CD4-positive, alpha-beta T cell (primary cell): Measurements from ENCODE around the gene TECPR1. TPM values are rescaled to one million over a fixed set of nuclear protein-coding genes. Genes with fewer than 3 reads are reported as not detected.
A peak's percentile ranks its signal among the peaks of the same experiment; 100 is the strongest.

Source experiments
- ATAC-seq: fragments of 200-7000 bp; cut with Tn5 transposase; one replicate; pipeline ENCODE4 v1.10.0; 2022; ENCODE audit warnings: mild to moderate bottlenecking; ENCODE audit not compliant: poor library complexity
- CTCF ChIA-PET: fragments of 350-600 bp; sonication (Branson Sonifier 250); formaldehyde crosslinking; loops from one replicate; lab custom pipeline; 2021; ENCODE audit warnings: antibody characterized with exemption, inconsistent platforms; lab: Charles Lee
- POLR2A ChIA-PET: fragments of 350-600 bp; sonication (Branson Sonifier 250); formaldehyde crosslinking; loops from one replicate; lab custom pipeline; 2021; ENCODE audit warnings: antibody characterized with exemption, inconsistent platforms; lab: Charles Lee
- DNase-seq, 14 experiments: peaks; one replicate each; pipeline ENCODE4 v3.0.0-alpha.2; 2013 to 2020; ENCODE audit warnings: mixed read lengths in 2 of 14
- H3K27ac ChIP-seq, 2 donors: one replicate each; pipeline versions ENCODE4 v1.5.1 to v1.7.0; 2013; ENCODE audit warnings: low read length in 2 of 2, low read depth in 1 of 2, mild to moderate bottlenecking in 1 of 2
- H3K27me3 ChIP-seq, 2 experiments: 1 replicate in 1 of 2; 2 replicates in 1 of 2; pipeline versions ENCODE4 v1.6.1 to v1.7.0; 2013; ENCODE audit warnings: low read length in 2 of 2, control low read depth in 1 of 2, mild to moderate bottlenecking in 1 of 2, moderate library complexity in 1 of 2; ENCODE audit not compliant: insufficient read depth in 2 of 2, control insufficient read depth in 1 of 2
- H3K36me3 ChIP-seq: one replicate; pipeline ENCODE4 v1.6.1; 2013; ENCODE audit warnings: low read length, control low read depth; ENCODE audit not compliant: insufficient read depth
- H3K4me1 ChIP-seq: one replicate; pipeline ENCODE4 v1.6.1; 2013; ENCODE audit warnings: low read length, control low read depth; ENCODE audit not compliant: insufficient read depth
- H3K4me3 ChIP-seq: one replicate; pipeline ENCODE4 v1.5.1; 2013; ENCODE audit warnings: mild to moderate bottlenecking, low read length, moderate library complexity
- H3K9me3 ChIP-seq, 2 experiments: 1 replicate in 1 of 2; 2 replicates in 1 of 2; pipeline versions ENCODE4 v1.6.1 to v1.7.0; 2013; ENCODE audit warnings: low read length in 2 of 2, mild to moderate bottlenecking in 2 of 2, control low read depth in 1 of 2, moderate library complexity in 1 of 2; ENCODE audit not compliant: control insufficient read depth in 1 of 2, insufficient read depth in 1 of 2
- H3K27ac Mint-ChIP-seq: one replicate; pipeline ENCODE4 v1.8.0; 2020; ENCODE audit warnings: mixed read lengths
- H3K27me3 Mint-ChIP-seq: one replicate; pipeline ENCODE4 v1.8.0; 2021; ENCODE audit warnings: mixed read lengths
- H3K36me3 Mint-ChIP-seq: one replicate; pipeline ENCODE4 v1.8.0; 2021; ENCODE audit warnings: low read depth, mixed read lengths
- H3K4me1 Mint-ChIP-seq: one replicate; pipeline ENCODE4 v1.8.0; 2021; ENCODE audit warnings: low read depth, mixed read lengths
- H3K4me3 Mint-ChIP-seq: one replicate; pipeline ENCODE4 v1.8.0; 2020; ENCODE audit warnings: mild to moderate bottlenecking, mixed read lengths
- H3K9me3 Mint-ChIP-seq: one replicate; pipeline ENCODE4 v1.8.0; 2020; ENCODE audit warnings: mixed read lengths
- CTCF ChIP-seq: fragments of 200-600 bp; IDR thresholded peaks from one replicate; pipeline ENCODE4 v1.8.0; 2022; ENCODE audit warnings: antibody characterized with exemption, mild to moderate bottlenecking
- intact Hi-C, 2 experiments: fragments of 100-400 bp; cut with DNase I in 1 of 2; cut with micrococcal nuclease in 1 of 2; formaldehyde crosslinking; loops; one replicate each; pipeline versions ENCODE4 v1.15.1 to v1.9.0; 2023 to 2025; cut with DNase I, micrococcal nuclease
- total RNA-seq, 174 experiments: library from RNA in 2 of 174; stranded (reverse) in 2 of 174; gene quantifications; one replicate each; pipeline ENCODE4 v1.2.3 and lab custom pipeline; 2021 to 2026

TECPR1 gene
- total RNA-seq, 2 experiments from 2014 or later, result 85.9 to 90.4 TPM

- DNase-seq (no peak), ATAC-seq (no peak)
- intact Hi-C loops, result no loop called here
- ChIA-PET CTCF (no interaction called here), POLR2A (interaction anchor here (0.6 to 1.4 kb wide), 3 partner anchors 35 to 134 kb away, joined by 3 to 4 read pairs (median 3); no protein-coding TSS in a partner anchor)
- H3K27ac Mint-ChIP-seq, result no peak overlapping the region
- Histone ChIP-seq H3K27ac (no peak overlapping the region), H3K27me3 (no peaks in the 10 kb centered on the region), H3K36me3 (peaks cover 23% of the 10 kb centered on the region), H3K4me3 (no peak overlapping the region), H3K4me1 (peaks cover 9% of the 10 kb centered on the region), H3K9me3 (no peaks in the 10 kb centered on the region)
- peaks cover 20% of the 10 kb centered on the region for H3K4me1 Mint-ChIP-seq
- H3K4me3 Mint-ChIP-seq, result no peak overlapping the region
- H3K27me3 Mint-ChIP-seq, result no peaks in the 10 kb centered on the region
- no peaks in the 10 kb centered on the region for H3K9me3 Mint-ChIP-seq
- peaks cover 32% of the 10 kb centered on the region for H3K36me3 Mint-ChIP-seq
- no peak for TF ChIP-seq CTCF
Observed at GRCh38 chr7:98215561-98216495, 36.2 kb downstream of the TECPR1 start.

DNA sequence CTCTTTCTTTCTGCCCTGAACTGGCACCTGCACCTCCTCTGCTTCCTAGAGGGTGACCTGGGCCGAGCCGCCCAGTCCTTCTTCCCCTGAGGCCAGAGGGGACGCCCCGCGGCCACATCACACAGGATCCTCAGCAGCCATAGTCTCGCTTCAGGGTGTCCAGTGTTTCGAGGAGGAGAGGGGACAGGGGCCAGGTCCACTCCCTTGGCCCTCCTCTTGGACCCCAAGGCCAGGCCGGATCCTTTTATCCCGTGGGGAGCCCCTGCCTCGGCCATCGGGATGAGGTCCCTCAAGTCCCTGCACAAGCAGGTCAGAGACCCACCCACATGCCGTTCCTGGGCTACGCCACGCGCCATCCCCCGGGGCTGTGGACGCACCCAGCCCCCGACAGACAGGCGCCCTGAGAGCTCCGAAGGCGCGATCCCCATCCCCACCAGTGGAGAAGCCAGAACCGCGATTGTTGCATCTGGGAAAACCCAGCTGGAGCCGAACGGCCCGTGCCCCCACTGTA, 37.2 kb downstream of the TECPR1 start:
- ChIA-PET POLR2A (interaction anchor here (0.8 kb wide), 1 partner anchor 36 kb away, joined by 3 read pairs; no protein-coding TSS in a partner anchor), CTCF (no interaction called here)
- Mint-ChIP-seq H3K27me3 (no peaks in the 10 kb centered on the region), H3K4me1 (peaks cover 22% of the 10 kb centered on the region), H3K9me3 (no peaks in the 10 kb centered on the region), H3K27ac (no peak overlapping the region), H3K36me3 (peaks cover 30% of the 10 kb centered on the region), H3K4me3 (no peak overlapping the region)
- H3K4me1 ChIP-seq, result peaks cover 13% of the 10 kb centered on the region
- TF ChIP-seq CTCF, result no peak
- no peak overlapping the region for H3K27ac ChIP-seq
- ATAC-seq, result no peak
- H3K9me3 ChIP-seq, result no peaks in the 10 kb centered on the region
- no peak overlapping the region for H3K4me3 ChIP-seq
- peaks cover 23% of the 10 kb centered on the region for H3K36me3 ChIP-seq
- peak in 1 of 14 experiments; percentile 12 for DNase-seq
- no peaks in the 10 kb centered on the region for H3K27me3 ChIP-seq
- intact Hi-C loops, result loop anchor here in 1 of 2 experiments (5.0 kb wide), 2 partner anchors 37 to 67 kb away; partner anchors contain the start of genes BRI3 and TECPR1

DNA sequence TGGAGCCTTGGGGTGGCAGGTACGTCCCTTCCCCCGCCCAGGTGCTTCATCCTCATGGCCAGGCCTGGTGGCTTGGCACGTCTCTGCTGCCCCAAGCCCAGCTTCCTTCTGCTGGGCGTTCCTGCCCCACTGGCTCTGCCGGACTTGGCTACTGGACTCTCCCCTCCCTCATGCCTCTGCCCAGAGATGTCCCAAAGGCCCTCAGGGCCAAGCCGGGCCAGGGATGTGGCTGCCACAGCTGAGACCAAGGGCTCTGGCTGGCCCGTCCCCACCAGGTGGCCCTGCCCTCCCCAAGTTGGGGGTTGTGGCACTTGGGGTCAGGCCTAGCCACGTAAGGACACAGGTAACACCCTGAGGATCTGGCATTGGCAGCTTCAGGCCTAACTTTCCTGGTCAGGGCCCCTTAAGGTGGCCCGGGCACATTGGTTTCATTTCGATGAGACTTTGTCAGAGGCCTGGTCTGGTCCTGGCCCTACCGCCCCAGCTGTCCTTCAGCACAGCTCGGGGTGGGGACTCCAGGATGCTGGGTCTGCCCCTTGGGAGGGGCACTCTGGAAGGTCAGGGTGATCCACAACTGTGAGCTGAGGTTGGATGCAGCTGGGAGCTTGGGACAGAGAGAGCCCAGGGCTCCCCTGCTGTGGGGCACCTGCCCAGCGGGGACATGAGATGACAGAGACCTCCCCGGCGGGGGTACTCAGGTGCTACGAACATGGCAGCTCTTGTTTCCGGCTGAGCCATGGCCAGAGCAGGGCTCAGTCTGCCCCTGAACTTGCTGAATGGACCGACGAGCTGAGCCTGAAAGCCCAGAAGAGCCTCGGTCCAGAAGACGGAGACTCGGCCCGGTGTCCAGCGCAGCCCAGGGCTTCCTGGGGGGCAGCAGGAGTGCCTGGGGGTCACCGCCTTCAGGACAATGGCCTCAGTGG, 37.9 kb downstream of the TECPR1 start:
- Mint-ChIP-seq H3K9me3 (no peaks in the 10 kb centered on the region), H3K27ac (no peak overlapping the region), H3K4me3 (no peak overlapping the region), H3K36me3 (peaks cover 23% of the 10 kb centered on the region), H3K27me3 (no peaks in the 10 kb centered on the region), H3K4me1 (peaks cover 22% of the 10 kb centered on the region)
- ChIA-PET CTCF (no interaction called here), POLR2A (interaction anchor here (0.7 kb wide), 1 partner anchor 12 kb away, joined by 3 read pairs; no protein-coding TSS in a partner anchor)
- ATAC-seq (no peak), DNase-seq (peak in 1 of 14 experiments; percentile 15)
- H3K27ac ChIP-seq, result peak overlapping the region in 1 of 2 donors; percentile 16
- H3K27me3 ChIP-seq, result no peaks in the 10 kb centered on the region
- intact Hi-C loops, result loop anchor here in 1 of 2 experiments (5.0 kb wide), 2 partner anchors 38 to 68 kb away; partner anchors contain the start of genes BRI3 and TECPR1
- H3K36me3 ChIP-seq, result peaks cover 23% of the 10 kb centered on the region
- no peak for TF ChIP-seq CTCF
- peaks cover 13% of the 10 kb centered on the region for H3K4me1 ChIP-seq
- no peaks in the 10 kb centered on the region for H3K9me3 ChIP-seq
- H3K4me3 ChIP-seq, result no peak overlapping the region
